IMR-90 (cell line): ENCODE results near the gene NR2F2. TPM values are rescaled to one million over a fixed set of nuclear protein-coding genes. Genes with fewer than 3 reads are reported as not detected.

Experiments
- ATAC-seq: fragments of 200-7000 bp; cut with Tn5 transposase; 2 replicates; pipeline ENCODE4 v1.9.1; 2020; ENCODE audit warnings: low read depth, mild to moderate bottlenecking, moderate library complexity
- BruUV-seq: library from RNA; stranded (reverse); fragments of 400-500 nt; replicated peaks from 2 replicates; lab custom pipeline; 2021; lab: Mats Ljungman, UMichigan
- CTCF ChIA-PET: fragments of 300-600 bp; formaldehyde crosslinking; extraction: SDS; loops from one replicate; lab custom pipeline; 2021; ENCODE audit warnings: antibody characterized with exemption; lab: Yijun Ruan, JAX
- POLR2A ChIA-PET: fragments of 300-600 bp; sonication (Branson Sonifier 250); formaldehyde crosslinking; loops from one replicate; lab custom pipeline; 2022; ENCODE audit warnings: antibody characterized with exemption; ENCODE audit not compliant: unreplicated experiment; lab: Charles Lee
- DNase-seq: peaks from one replicate; pipeline ENCODE4 v3.0.0; 2013
- H2AFZ ChIP-seq: replicated peaks from 2 replicates; pipeline ENCODE3; 2013; ENCODE audit warnings: low read length, mild to moderate bottlenecking; ENCODE audit not compliant: poor library complexity
- H2AK5ac ChIP-seq: 2 replicates; pipeline ENCODE4 v1.6.1; 2013; ENCODE audit warnings: low read depth, low read length, inconsistent platforms
- H2AK9ac ChIP-seq: replicated peaks from 2 replicates; pipeline ENCODE3; 2013; ENCODE audit warnings: mild to moderate bottlenecking, low read depth, low read length, moderate library complexity; ENCODE audit not compliant: poor library complexity
- H2BK120ac ChIP-seq: 2 replicates; pipeline ENCODE4 v1.6.1; 2013; ENCODE audit warnings: low read depth, low read length, inconsistent platforms
- H2BK15ac ChIP-seq: 3 replicates; pipeline ENCODE4 v1.6.1; 2013; ENCODE audit warnings: low read depth, low read length, inconsistent platforms
- H2BK20ac ChIP-seq: 2 replicates; pipeline ENCODE4 v1.6.1; 2013; ENCODE audit warnings: low read depth, mild to moderate bottlenecking, inconsistent platforms, low read length, moderate library complexity
- H2BK5ac ChIP-seq: 2 replicates; pipeline ENCODE4 v1.6.1; 2013; ENCODE audit warnings: mild to moderate bottlenecking, low read depth, low read length, inconsistent platforms; ENCODE audit not compliant: poor library complexity, severe bottlenecking
- H3K14ac ChIP-seq: replicated peaks from 2 replicates; pipeline ENCODE4 v1.6.1; 2013; ENCODE audit warnings: low read depth, low read length, inconsistent platforms
- H3K18ac ChIP-seq: 2 replicates; pipeline ENCODE4 v1.6.1; 2013; ENCODE audit warnings: low read depth, low read length, control low read depth
- H3K23ac ChIP-seq: 2 replicates; pipeline ENCODE4 v1.6.1; 2013; ENCODE audit warnings: low read depth, low read length, inconsistent platforms
- H3K27ac ChIP-seq: 2 replicates; pipeline ENCODE4 v1.5.1; 2013; ENCODE audit warnings: mild to moderate bottlenecking, control low read depth, low read length; ENCODE audit not compliant: insufficient read depth
- H3K27me3 ChIP-seq: 2 replicates; pipeline ENCODE4 v1.6.1; 2013; ENCODE audit warnings: low read length; ENCODE audit not compliant: control insufficient read depth, insufficient read depth
- H3K36me3 ChIP-seq: 2 replicates; pipeline ENCODE4 v1.6.1; 2013; ENCODE audit warnings: low read length, mixed read lengths; ENCODE audit not compliant: control insufficient read depth, insufficient read depth
- H3K4ac ChIP-seq: 2 replicates; pipeline ENCODE4 v1.6.1; 2013; ENCODE audit warnings: low read depth, low read length, inconsistent platforms
- H3K4me1 ChIP-seq: 2 replicates; pipeline ENCODE4 v1.6.1; 2013; ENCODE audit warnings: low read length, mixed read lengths; ENCODE audit not compliant: control insufficient read depth, insufficient read depth
- H3K4me2 ChIP-seq: 2 replicates; pipeline ENCODE4 v1.6.1; 2013; ENCODE audit warnings: low read depth, mild to moderate bottlenecking, control low read depth, low read length, moderate library complexity
- H3K4me3 ChIP-seq: 2 replicates; pipeline ENCODE4 v1.5.1; 2013; ENCODE audit warnings: low read depth, mild to moderate bottlenecking, control low read depth, low read length, moderate library complexity; ENCODE audit not compliant: insufficient read depth
- H3K56ac ChIP-seq: 2 replicates; pipeline ENCODE4 v1.6.1; 2013; ENCODE audit warnings: low read length, inconsistent platforms; ENCODE audit not compliant: insufficient read depth; ENCODE audit errors: extremely low read depth
- H3K79me1 ChIP-seq, 2 experiments: 2 replicates each; pipeline ENCODE4 v1.6.1; 2013; ENCODE audit warnings: low read length in 2 of 2, inconsistent platforms in 1 of 2, low read depth in 1 of 2
- H3K9ac ChIP-seq: 2 replicates; pipeline ENCODE4 v1.6.1; 2013; ENCODE audit warnings: low read depth, low read length, control low read depth
- H3K9me1 ChIP-seq: 2 replicates; pipeline ENCODE4 v1.6.1; 2013; ENCODE audit warnings: low read length, inconsistent platforms; ENCODE audit not compliant: insufficient read depth
- H3K9me3 ChIP-seq: 2 replicates; pipeline ENCODE4 v1.6.1; 2013; ENCODE audit warnings: low read length; ENCODE audit not compliant: control insufficient read depth, insufficient read depth
- H4K20me1 ChIP-seq: 2 replicates; pipeline ENCODE4 v1.6.1; 2013; ENCODE audit warnings: low read length, inconsistent platforms; ENCODE audit not compliant: insufficient read depth
- H4K5ac ChIP-seq: 2 replicates; pipeline ENCODE4 v1.6.1; 2013; ENCODE audit warnings: mild to moderate bottlenecking, low read depth, low read length, control low read depth
- H4K8ac ChIP-seq, 2 experiments: 2 replicates each; pipeline ENCODE4 v1.6.1; 2013; ENCODE audit warnings: low read depth in 2 of 2, low read length in 2 of 2, control low read depth in 1 of 2, inconsistent platforms in 1 of 2
- H4K91ac ChIP-seq: 2 replicates; pipeline ENCODE4 v1.6.1; 2013; ENCODE audit warnings: low read depth, low read length, inconsistent platforms; ENCODE audit not compliant: insufficient read depth
- MAZ ChIP-seq: IDR thresholded peaks from 2 replicates; pipeline ENCODE4 v1.6.1; 2012; ENCODE audit warnings: low read depth, mild to moderate bottlenecking, low read length, improper control_type of control experiment, moderate library complexity, borderline replicate concordance
- whole genome bisulfite sequencing, 2 experiments: methylation state at CpG; one replicate each; pipeline versions ENCODE4 v1.1.5 to v1.1.7; 2013; ENCODE audit warnings: missing lambda C conversion rate in 2 of 2; ENCODE audit not compliant: insufficient read length in 1 of 2; ENCODE audit errors: extremely low coverage in 2 of 2; 5-methylcytosine and 5-hydroxymethylcytosine counted together
- dilution Hi-C: fragments of 300-500 bp; cut with HindIII; formaldehyde crosslinking; loops from one replicate; pipeline ENCODE4 v1.14.3; 2018; ENCODE audit warnings: low sequenced_read_pairs; ENCODE audit not compliant: unreplicated experiment
- in situ Hi-C: fragments of 300-500 bp; cut with MboI; formaldehyde crosslinking; loops from 3 replicates; pipeline ENCODE4 v1.14.3; 2019; ENCODE audit warnings: low sequenced_read_pairs, inconsistent platforms, mixed read lengths
- intact Hi-C: fragments of 100-400 bp; cut with micrococcal nuclease; formaldehyde crosslinking; loops from 2 replicates; pipeline ENCODE4 v1.10.0; 2022
- polyA plus RNA-seq, 3 experiments: library from polyadenylated mRNA; depleted of rRNA; stranded (reverse); fragments of >200 nt; gene quantifications; 2 replicates each; pipeline ENCODE4 v1.2.3, GENCODE V29; 2012; ENCODE audit warnings: low replicate concordance in 1 of 3
- total RNA-seq: library from RNA; depleted of rRNA; stranded (reverse); fragments of >200 nt; gene quantifications from 2 replicates; pipeline ENCODE4 v1.2.3, GENCODE V29; 2012

The NR2F2 gene
- total and polyA plus RNA-seq, 2 of the 4 experiments (the other 2 are of a cell fraction), result 20.3 to 161 TPM

DNA sequence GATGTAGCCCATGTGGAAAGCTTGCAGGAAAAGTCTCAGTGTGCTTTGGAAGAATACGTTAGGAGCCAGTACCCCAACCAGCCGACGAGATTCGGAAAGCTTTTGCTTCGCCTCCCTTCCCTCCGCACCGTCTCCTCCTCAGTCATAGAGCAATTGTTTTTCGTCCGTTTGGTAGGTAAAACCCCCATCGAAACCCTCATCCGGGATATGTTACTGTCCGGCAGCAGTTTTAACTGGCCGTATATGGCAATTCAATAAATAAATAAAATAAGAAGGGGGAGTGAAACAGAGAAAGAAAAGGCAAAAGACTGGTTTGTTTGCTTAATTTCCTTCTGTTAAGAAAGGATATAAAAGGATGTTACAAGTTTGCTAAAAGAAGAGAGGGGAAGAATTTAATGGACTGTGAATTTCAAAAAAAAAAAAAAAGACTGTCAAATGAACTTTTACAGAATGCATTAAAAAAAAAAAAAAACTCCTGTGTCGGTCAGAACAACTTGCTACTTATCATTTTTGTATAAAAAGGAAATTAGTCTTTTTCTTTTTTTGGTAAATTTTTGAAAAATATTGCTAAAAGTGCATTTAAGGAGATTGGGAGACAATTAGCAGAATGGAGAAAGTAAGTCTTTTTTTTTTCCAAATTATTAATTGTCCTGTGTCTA is 7.0 kb downstream of the NR2F2 start:
- Histone ChIP-seq H3K56ac (peak overlapping the region; percentile 96), H4K8ac (peak overlapping the region; percentile 81 to 86; a peak in 3 of 4 replicates), H4K20me1 (peaks cover 43% of the 10 kb centered on the region), H4K5ac (peak overlapping the region; percentile 54), H2BK120ac (peak overlapping the region; percentile 74), H3K79me1 (no peaks in the 10 kb centered on the region), H3K36me3 (peaks cover 46% of the 10 kb centered on the region), H2AK5ac (peak overlapping the region; percentile 77; the same call in 1 of the 2 replicates), H3K4me3 (peak overlapping the region; percentile 84), H3K4ac (peak overlapping the region; percentile 93), H2BK5ac (peak overlapping the region; percentile 96), H3K9ac (peak overlapping the region; percentile 99), H3K27ac (peak overlapping the region; percentile 98), H3K4me1 (peaks cover 3% of the 10 kb centered on the region), H3K4me2 (peak overlapping the region; percentile 99), H2AFZ (no peak overlapping the region), H2BK20ac (0 out of 2 replicates have a peak overlapping the region, but pooled peaks have one; percentile 23), H4K91ac (peak overlapping the region; percentile 85), H3K9me1 (no peaks in the 10 kb centered on the region), H3K18ac (peak overlapping the region; percentile 93), H3K14ac (peak overlapping the region; percentile 80), H2AK9ac (peak overlapping the region; percentile 92), H3K9me3 (no peaks in the 10 kb centered on the region), H3K27me3 (no peaks in the 10 kb centered on the region), H3K23ac (peak overlapping the region; percentile 57), H2BK15ac (peak overlapping the region; percentile 15; the same call in 1 of the 3 replicates)
- TF ChIP-seq MAZ, result no peak
- no CpG with 5 or more reads among the region's 14 CpGs for WGBS, 2 experiments
- dilution Hi-C loops, result no loop called here
- DNase-seq, result no peak
- CTCF ChIA-PET, result no interaction called here
- POLR2A ChIA-PET, result interaction anchor here (1.9 kb wide), 1 partner anchor 10 kb away, joined by 8 read pairs; no protein-coding TSS in a partner anchor
- in situ Hi-C loops, result loop anchor here (10.0 to 25.0 kb wide), 2 partner anchors 775 to 1043 kb away; no protein-coding TSS in a partner anchor
- intact Hi-C loops, result loop anchor here (5.0 kb wide), 1 partner anchor 450 kb away; no protein-coding TSS in a partner anchor
- ATAC-seq, result no peak
- BruUV-seq, result no TSS peak
